GM18505 (cell line): Measurements from ENCODE around the gene PAX5.
A peak's percentile ranks its signal among the peaks of the same experiment; 100 is the strongest.

Experiments used
- ATAC-seq: cut with Tn5 transposase; IDR thresholded peaks from one replicate; pipeline ENCODE4 v1.9.1; 2021; ENCODE audit not compliant: unreplicated experiment
- POLR2A ChIP-seq: IDR thresholded peaks from 4 replicates; pipeline ENCODE4 v1.6.1; 2011; ENCODE audit warnings: borderline replicate concordance; ENCODE audit not compliant: insufficient read depth, insufficient read length; ENCODE audit errors: extremely low read depth

The PAX5 gene

GRCh38 chr9:37046683-37047082 lies 12.6 kb upstream of the PAX5 start:
- no peak for ATAC-seq
- no peak for TF ChIP-seq POLR2A

DNA sequence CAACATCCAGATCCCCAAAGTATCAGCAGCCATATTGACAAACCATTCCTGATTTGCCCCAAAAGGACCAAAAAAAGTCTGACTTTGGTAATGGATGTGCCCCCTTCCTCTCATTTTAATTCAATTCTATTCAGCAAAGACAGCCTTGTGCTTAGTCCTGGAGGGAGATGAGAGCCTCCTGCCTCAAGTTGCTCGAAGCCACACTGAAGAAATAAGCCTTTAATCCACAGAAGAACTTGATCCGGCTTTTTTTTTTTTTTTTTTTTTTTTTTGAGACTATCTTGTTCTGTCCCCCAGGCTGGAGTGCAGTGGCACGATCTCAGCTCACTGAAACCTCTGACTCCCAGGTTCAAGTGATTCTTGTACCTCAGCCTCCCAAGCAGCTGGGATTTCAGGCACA lies 8.4 kb upstream of the PAX5 start:
- TF ChIP-seq POLR2A, result no peak
- ATAC-seq, result no peak

- TF ChIP-seq POLR2A, result no peak
- no peak for ATAC-seq
Measured at GRCh38 chr9:37040508-37041127, 6.5 kb upstream of the PAX5 start.

DNA sequence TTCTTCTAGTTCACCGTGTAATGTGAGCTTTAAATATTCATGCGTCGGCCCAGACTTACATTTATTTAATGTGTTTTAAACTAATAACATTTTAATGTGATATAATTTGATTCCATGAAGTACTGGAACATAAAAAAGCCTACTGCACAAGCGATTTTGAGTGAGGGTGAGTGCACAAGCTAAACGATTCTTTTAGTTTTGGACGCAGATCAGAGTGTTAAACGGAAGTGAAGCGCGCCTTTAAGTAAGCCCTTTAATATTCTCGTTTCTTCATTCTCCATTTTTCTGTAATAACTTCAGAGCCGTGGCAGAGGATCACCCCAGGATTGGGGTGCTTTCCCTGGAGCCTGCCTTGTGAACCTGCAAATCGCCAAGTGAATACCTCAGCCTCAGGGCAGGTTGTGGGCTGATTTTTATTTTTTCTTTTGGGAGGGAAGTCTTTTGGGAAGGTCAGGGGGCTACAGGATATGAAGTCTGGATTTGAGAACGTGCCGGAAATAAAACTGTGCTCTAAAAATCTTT lies 4.9 kb upstream of the PAX5 start:
- ATAC-seq, result no peak
- TF ChIP-seq POLR2A, result no peak

- TF ChIP-seq POLR2A, result no peak
- ATAC-seq, result no peak
Measured at GRCh38 chr9:37038302-37038942, 4.4 kb upstream of the PAX5 start.

DNA sequence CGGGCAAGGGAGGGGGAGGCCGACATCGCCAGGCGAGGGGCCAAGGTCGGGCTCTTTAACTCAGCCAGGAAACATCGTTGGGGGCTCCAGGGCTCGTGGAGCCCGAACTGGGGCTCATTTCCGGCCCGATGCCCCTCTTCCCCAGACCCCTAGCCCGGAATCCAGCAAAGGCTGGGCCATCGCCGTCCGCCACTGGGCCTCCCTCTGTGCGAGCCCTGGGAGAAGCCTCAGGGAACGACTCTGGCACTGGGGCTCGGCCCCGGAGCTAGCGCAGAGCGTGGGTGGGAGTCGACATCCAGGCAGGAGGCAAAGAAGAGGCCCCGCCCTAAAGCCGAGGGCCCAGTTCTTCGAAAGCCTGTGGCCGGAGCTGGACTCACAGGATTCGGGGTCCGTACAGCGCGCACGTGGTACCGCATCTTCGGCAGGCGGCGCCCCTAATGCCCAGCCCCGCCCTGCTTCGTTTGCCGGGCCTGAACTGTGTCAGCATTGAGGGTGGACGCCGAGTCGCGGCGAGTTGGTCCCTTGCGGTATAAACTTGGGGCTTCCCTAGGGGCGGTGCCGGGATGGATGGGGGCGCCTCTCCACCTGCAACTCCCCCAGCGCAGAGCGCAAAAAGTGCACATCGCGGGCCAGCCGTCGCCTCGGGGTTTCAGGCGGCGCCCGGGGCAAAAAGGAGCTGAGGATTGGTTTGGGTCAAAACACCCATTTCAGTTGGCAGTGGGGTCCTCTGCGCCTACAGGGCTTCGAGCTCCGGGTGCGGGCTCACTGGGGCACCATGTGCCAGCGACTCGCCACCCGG lies 3.6 kb upstream of the PAX5 start:
- no peak for ATAC-seq
- peak; percentile 56 for TF ChIP-seq POLR2A

DNA sequence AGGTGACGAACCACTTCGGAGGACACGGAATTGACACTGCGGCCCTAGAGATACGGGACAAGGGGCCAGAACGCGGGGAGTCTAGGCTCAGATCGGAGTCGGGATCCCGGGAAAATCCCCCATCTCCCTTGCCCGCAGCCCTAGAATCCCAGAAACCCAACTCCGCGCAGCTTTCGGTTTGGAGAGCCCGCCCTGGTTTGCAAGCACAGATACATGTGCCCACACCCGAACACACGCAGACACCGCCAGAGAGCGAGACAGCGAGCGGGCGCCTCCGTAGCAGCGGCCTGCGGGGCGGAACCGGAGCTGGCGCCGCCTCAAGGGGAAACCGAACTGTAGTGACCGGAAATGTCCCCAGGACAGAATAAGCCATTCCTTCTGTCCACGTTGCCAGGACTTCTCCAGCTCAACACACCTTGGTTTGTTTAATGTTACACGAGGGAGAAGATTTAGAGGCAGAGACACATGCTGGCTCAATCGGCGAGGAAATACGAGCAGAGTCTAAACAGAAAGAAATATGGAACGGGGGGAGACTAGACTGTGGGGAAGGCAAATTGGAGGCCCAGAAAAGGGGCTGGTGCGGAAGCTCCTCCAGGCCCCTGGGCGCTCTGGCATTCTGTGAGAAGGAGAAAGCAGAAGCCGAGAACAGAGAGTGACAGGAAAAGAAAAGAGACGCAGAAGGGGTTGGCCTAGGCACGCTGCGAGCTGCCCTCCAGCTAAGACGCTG lies 2.9 kb upstream of the PAX5 start:
- TF ChIP-seq POLR2A, result peak; percentile 57
- ATAC-seq, result peak; percentile 27

DNA sequence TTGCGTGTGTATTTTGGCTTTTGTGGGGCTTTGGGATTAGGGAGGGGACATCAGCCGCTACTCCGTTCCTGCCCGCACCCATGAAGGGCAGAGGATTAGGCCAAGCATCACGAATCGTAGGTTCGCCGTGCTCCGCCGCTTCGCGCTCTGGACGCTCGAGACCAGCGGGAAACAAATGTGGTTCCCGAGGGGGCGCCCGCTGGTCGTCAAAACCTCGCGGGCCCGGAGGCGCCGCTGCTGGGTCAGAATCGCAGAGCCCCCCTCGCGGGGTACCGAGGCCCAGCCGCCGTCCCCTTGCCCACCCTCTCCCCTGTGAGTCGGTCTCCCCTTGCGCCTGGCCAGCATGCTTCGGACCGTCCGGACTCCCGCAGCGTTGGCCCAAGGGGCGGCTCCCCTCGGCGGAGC lies 2.3 kb upstream of the PAX5 start:
- ATAC-seq, result no peak
- TF ChIP-seq POLR2A, result no peak

GRCh38 chr9:37035648-37036370 lies 1.7 kb upstream of the PAX5 start:
- TF ChIP-seq POLR2A, result peak; percentile 42
- ATAC-seq, result no peak

DNA sequence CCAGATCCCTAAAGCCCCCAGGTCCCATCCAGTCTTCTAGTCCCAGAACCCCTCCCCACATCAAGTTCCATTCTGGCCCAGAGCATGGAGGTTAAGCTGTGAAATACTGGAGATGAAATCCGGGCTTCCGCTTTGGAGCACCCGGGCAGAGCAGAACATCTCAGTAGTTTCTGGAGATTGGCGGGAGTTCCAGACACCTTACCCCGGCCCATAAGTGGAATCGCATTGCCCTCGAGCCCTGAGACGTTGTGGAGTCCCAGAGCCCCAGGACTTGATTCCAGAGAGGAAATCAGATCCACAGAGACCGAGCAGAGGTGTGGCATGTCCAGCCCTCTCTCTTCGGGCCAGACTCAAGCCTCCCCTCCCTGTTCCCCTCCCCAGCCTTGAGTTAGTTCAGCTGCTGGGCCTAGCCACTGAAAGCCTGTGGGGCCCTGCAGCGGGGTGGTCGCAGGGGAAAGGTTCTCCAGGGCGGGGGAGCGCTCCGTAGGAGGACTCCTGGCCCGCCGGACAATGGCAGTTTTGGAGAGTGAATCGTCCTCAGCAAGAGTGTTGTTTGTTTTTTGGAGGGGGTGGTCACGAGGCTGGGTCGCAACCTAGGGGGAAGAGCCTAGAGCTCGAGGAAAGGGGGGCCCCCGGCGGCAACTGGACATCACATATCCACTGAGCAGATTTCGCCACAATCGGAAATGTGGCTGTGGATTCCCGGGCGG lies 1.0 kb upstream of the PAX5 start:
- TF ChIP-seq POLR2A, result peak; percentile 2
- no peak for ATAC-seq

DNA sequence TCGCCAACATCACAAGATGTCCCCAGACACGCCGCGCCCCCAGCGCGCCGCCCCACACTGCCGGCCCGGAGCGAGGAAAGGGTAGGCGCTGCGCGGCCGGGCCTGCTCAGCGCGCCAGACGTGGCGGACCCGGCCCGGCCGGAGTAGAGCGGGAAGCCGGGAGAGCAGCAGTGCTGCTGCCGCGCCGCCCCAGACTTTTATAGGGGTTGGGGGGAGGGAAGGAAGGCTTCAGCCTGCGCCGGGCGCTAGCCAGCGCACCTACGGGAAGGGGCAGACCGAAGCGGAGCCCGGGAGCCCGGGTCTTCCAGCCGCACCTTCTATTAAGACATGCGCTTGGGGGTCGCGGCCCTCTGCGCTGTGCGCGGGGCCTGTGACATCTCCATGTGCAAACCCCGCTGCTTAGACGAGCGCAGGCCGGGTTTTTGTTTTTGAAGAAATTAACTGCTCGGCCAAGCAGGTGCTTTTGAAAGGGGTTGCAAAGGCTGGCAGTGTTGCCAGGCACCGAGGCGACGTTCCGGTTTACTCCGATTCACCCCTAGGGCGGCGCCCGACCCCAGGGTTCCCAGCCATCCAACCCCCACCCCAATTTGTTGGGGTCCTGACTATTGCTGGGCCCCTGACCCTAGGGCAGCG lies 353 bp upstream of the PAX5 start:
- peak; percentile 91 for TF ChIP-seq POLR2A
- ATAC-seq, result peak; percentile 21
